Psoas muscle (tissue), 8 donors: ENCODE measurements around the gene BRINP2. TPM values are rescaled to one million over a fixed set of nuclear protein-coding genes. Genes with fewer than 3 reads are reported as not detected.

Source experiments
- ATAC-seq, 4 donors: fragments of 200-7000 bp; cut with Tn5 transposase; one replicate each; pipeline ENCODE4 v1.9.1; 2020; ENCODE audit warnings: moderate library complexity in 3 of 4, mild to moderate bottlenecking in 2 of 4
- DNase-seq, 2 donors: peaks; one replicate each; pipeline ENCODE4 v3.0.0-alpha.2; 2020
- H3K27ac ChIP-seq: fragments of 200-600 bp; one replicate; pipeline ENCODE4 v1.8.0; 2022
- H3K27me3 ChIP-seq, 3 donors: fragments of 200-600 bp in 1 of 3; one replicate each; pipeline versions ENCODE4 v1.6.1 to v1.8.0; 2013 to 2022; ENCODE audit warnings: low read length in 2 of 3, mild to moderate bottlenecking in 2 of 3, moderate library complexity in 1 of 3; ENCODE audit not compliant: insufficient read depth in 3 of 3
- H3K36me3 ChIP-seq, 2 donors: fragments of 200-600 bp in 1 of 2; one replicate each; pipeline versions ENCODE4 v1.6.1 to v1.8.0; 2013 to 2022; ENCODE audit warnings: low read depth in 1 of 2, mild to moderate bottlenecking in 1 of 2, moderate library complexity in 1 of 2; ENCODE audit not compliant: insufficient read depth in 1 of 2
- H3K4me1 ChIP-seq: fragments of 200-600 bp; one replicate; pipeline ENCODE4 v1.8.0; 2022
- H3K4me3 ChIP-seq: fragments of 200-600 bp; one replicate; pipeline ENCODE4 v1.8.0; 2022; ENCODE audit warnings: mild to moderate bottlenecking
- H3K9me3 ChIP-seq: fragments of 200-600 bp; one replicate; pipeline ENCODE4 v1.8.0; 2022
- WGBS, 3 donors: extraction: QIAGEN DNeasy Blood & Tissue Kit; methylation state at CpG; one replicate each; pipeline versions ENCODE4 v1.1.6 to v1.1.7; 2013; 5-methylcytosine and 5-hydroxymethylcytosine counted together
- intact Hi-C, 2 donors: fragments of 100-400 bp; cut with DNase I; formaldehyde crosslinking; loops; one replicate each; pipeline versions ENCODE4 v1.11.0 to v1.14.2; 2022
- polyA plus RNA-seq, 3 donors: library from polyadenylated mRNA; stranded (reverse); fragments of 200-250 nt; gene quantifications; one replicate each; pipeline ENCODE4 v1.2.3, GENCODE V29; 2013
- total RNA-seq, 4 donors: library from RNA; stranded (reverse); fragmentation: NEBNext Ultra II Directional in 2 of 4; extraction: Animal tissue kit (Norgen Biotek cat#: 25700) in 2 of 4; gene quantifications; one replicate each; pipeline versions ENCODE4 v1.2.1 to v1.2.4, GENCODE V29; 2021 to 2023
- TF ChIP-seq, protein P1 (sequence below): fragments of 200-600 bp; IDR thresholded peaks from one replicate; pipeline ENCODE4 v1.8.0; 2022; ENCODE audit warnings: antibody characterized with exemption
- donor health status: healthy with polysubstance abuse.
- donor health status: DM: no; HTN: no; CAD: no; lungs with moderate emphysema.
- donor health status: Bipolar disorder and iron deficiency.
- donor health status: healthy.
- donor health status: DM: yes; HTN: yes; CAD: no.
- donor health status: DM: no; HTN: no; CAD: no.
- donor health status: DM: no; HTN: no; CAD: no.
- donor health status: DM: yes; HTN: yes; CAD: no.

Gene BRINP2
- total and polyA plus RNA-seq, 7 donors: 0.04 to 0.38 (median 0.23) TPM; not detected in 3

GRCh38 chr1:177248258-177248657 lies 77.5 kb downstream of the BRINP2 start:
- no peak overlapping the region for H3K27ac ChIP-seq
- no peaks in the 10 kb centered on the region for H3K27me3 ChIP-seq
- DNase-seq (no peak), ATAC-seq (no peak)
- 80 to 83% (median 81%) methylated on average over 5 of the region's 5 CpGs for WGBS, 3 donors
- H3K9me3 ChIP-seq: no peaks in the 10 kb centered on the region
- intact Hi-C loops: no loop called here
- H3K4me1 ChIP-seq: no peaks in the 10 kb centered on the region
- H3K4me3 ChIP-seq: no peak overlapping the region
- H3K36me3 ChIP-seq: no peaks in the 10 kb centered on the region
- TF ChIP-seq, protein P1, sequence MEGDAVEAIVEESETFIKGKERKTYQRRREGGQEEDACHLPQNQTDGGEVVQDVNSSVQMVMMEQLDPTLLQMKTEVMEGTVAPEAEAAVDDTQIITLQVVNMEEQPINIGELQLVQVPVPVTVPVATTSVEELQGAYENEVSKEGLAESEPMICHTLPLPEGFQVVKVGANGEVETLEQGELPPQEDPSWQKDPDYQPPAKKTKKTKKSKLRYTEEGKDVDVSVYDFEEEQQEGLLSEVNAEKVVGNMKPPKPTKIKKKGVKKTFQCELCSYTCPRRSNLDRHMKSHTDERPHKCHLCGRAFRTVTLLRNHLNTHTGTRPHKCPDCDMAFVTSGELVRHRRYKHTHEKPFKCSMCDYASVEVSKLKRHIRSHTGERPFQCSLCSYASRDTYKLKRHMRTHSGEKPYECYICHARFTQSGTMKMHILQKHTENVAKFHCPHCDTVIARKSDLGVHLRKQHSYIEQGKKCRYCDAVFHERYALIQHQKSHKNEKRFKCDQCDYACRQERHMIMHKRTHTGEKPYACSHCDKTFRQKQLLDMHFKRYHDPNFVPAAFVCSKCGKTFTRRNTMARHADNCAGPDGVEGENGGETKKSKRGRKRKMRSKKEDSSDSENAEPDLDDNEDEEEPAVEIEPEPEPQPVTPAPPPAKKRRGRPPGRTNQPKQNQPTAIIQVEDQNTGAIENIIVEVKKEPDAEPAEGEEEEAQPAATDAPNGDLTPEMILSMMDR: no peak

DNA sequence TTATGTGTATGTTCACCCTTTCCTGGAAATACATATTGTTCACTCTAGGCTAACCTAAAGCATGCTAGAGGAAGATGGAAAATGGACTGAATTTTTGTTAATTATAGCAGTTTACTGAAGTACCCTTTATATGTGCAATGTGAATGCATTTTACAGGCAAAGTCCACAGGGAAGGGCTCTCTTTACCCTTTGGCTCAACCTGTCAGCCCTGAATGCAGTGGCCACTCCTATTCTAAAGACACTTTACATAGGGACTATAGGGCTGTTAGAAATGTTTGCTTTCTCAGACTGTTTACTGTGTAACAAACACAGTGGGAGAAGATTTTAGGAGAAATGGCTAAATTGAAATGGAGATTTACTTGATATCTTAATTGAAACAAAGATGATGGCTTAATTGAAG lies 78.5 kb downstream of the BRINP2 start:
- intact Hi-C loops: no loop called here

GRCh38 chr1:177252877-177253276 lies 82.1 kb downstream of the BRINP2 start:
- H3K27ac ChIP-seq: no peak overlapping the region
- DNase-seq (no peak), ATAC-seq (no peak)
- H3K9me3 ChIP-seq: no peaks in the 10 kb centered on the region
- peaks cover 5% of the 10 kb centered on the region for H3K4me1 ChIP-seq
- no peak overlapping the region for H3K4me3 ChIP-seq
- H3K27me3 ChIP-seq: no peaks in the 10 kb centered on the region
- intact Hi-C loops: loop anchor here in 1 of 2 donors (10.0 kb wide), 1 partner anchor 102 kb away; no protein-coding TSS in a partner anchor
- no peaks in the 10 kb centered on the region for H3K36me3 ChIP-seq
- TF ChIP-seq, protein P1: no peak

More for the DNA sequence above, 78.5 kb downstream of the BRINP2 start:
- Histone ChIP-seq H3K27me3 (no peaks in the 10 kb centered on the region), H3K4me1 (no peaks in the 10 kb centered on the region), H3K9me3 (no peaks in the 10 kb centered on the region), H3K27ac (no peak overlapping the region), H3K36me3 (no peaks in the 10 kb centered on the region), H3K4me3 (no peak overlapping the region)
- DNase-seq (no peak), ATAC-seq (no peak)
- TF ChIP-seq, protein P1: no peak

- no peak overlapping the region for H3K27ac ChIP-seq
- TF ChIP-seq, protein P1: no peak
- ATAC-seq (no peak), DNase-seq (no peak)
- H3K36me3 ChIP-seq: no peaks in the 10 kb centered on the region
- peaks cover 5% of the 10 kb centered on the region for H3K4me1 ChIP-seq
- no peak overlapping the region for H3K4me3 ChIP-seq
- intact Hi-C loops: loop anchor here (5.0 to 10.0 kb wide), 3 partner anchors 99 to 692 kb away; no protein-coding TSS in a partner anchor
- WGBS, 3 donors: 85 to 88% (median 88%) methylated on average over 1 of the region's 1 CpG
- H3K27me3 ChIP-seq: no peaks in the 10 kb centered on the region
- H3K9me3 ChIP-seq: no peaks in the 10 kb centered on the region
Measured at GRCh38 chr1:177255411-177255810, 84.7 kb downstream of the BRINP2 start.
